Endothelial cell of umbilical vein (primary cell): ENCODE results near the gene AQP12B. TPM values are rescaled to one million over a fixed set of nuclear protein-coding genes. Genes with fewer than 3 reads are reported as not detected.

ENCODE experiments used
- BruUV-seq: library from RNA; stranded (reverse); fragments of 400-500 nt; replicated peaks from 2 replicates; lab custom pipeline; 2021; lab: Mats Ljungman, UMichigan
- CTCF ChIA-PET: fragments of 300-600, 350-600 bp; sonication (Branson Sonifier 250); formaldehyde crosslinking; loops from one replicate; lab custom pipeline; 2021; ENCODE audit warnings: antibody characterized with exemption, inconsistent platforms; lab: Charles Lee
- POLR2A ChIA-PET: fragments of 300-600, 350-600 bp; sonication (Branson Sonifier 250); formaldehyde crosslinking; loops from one replicate; lab custom pipeline; 2021; ENCODE audit warnings: antibody characterized with exemption, inconsistent platforms; lab: Charles Lee
- DNase-seq: peaks from one replicate; pipeline ENCODE4 v3.0.0-alpha.2; 2011; ENCODE audit warnings: low read depth, low spot score
- FAIRE-seq: peaks from 2 replicates; lab custom pipeline; 2011; peaks lifted over from hg19 to GRCh38; lab: Jason Lieb, UNC
- H2AFZ ChIP-seq: 2 replicates; pipeline ENCODE4 v1.6.0; 2012; ENCODE audit warnings: low read depth, low read length, control low read depth, inconsistent platforms
- H3K27ac ChIP-seq: 2 replicates; pipeline ENCODE4 v1.5.1; 2011; ENCODE audit warnings: low read depth, mild to moderate bottlenecking, control low read depth, low read length, moderate library complexity; ENCODE audit not compliant: insufficient read depth
- H3K27me3 ChIP-seq, 2 experiments: 2 replicates each; pipeline versions ENCODE4 v1.6.0 to v1.6.1; 2011; ENCODE audit warnings: low read length in 2 of 2, mixed read lengths in 1 of 2; ENCODE audit not compliant: control insufficient read depth in 2 of 2, insufficient read depth in 2 of 2
- H3K36me3 ChIP-seq, 2 experiments: 2 replicates in 1 of 2; 3 replicates in 1 of 2; pipeline ENCODE4 v1.5.1; 2011; ENCODE audit warnings: low read length in 2 of 2, mild to moderate bottlenecking in 1 of 2, moderate library complexity in 1 of 2; ENCODE audit not compliant: control insufficient read depth in 2 of 2, insufficient read depth in 2 of 2; ENCODE audit errors: extremely low read depth in 1 of 2
- H3K4me1 ChIP-seq: 3 replicates; pipeline ENCODE4 v1.5.1; 2011; ENCODE audit warnings: mild to moderate bottlenecking, low read length; ENCODE audit not compliant: control insufficient read depth, insufficient read depth; ENCODE audit errors: extremely low read depth
- H3K4me2 ChIP-seq: 2 replicates; pipeline ENCODE4 v1.6.1; 2011; ENCODE audit warnings: low read length, control low read depth, mixed read lengths; ENCODE audit not compliant: insufficient read depth
- H3K4me3 ChIP-seq, 3 experiments: fragments of 200-600 bp in 1 of 3; sonication (generic), shearing (Covaris generic) in 1 of 3; replicated peaks in 1 of 3; 2 replicates each; pipeline ENCODE4 v1.5.1; 2011 to 2016; ENCODE audit warnings: control low read depth in 3 of 3, low read length in 3 of 3, mild to moderate bottlenecking in 2 of 3, inconsistent platforms in 1 of 3, low read depth in 1 of 3, moderate library complexity in 1 of 3; ENCODE audit not compliant: insufficient read depth in 1 of 3
- H3K79me2 ChIP-seq: 2 replicates; pipeline ENCODE4 v1.6.0; 2012; ENCODE audit warnings: low read length, inconsistent platforms; ENCODE audit not compliant: control insufficient read depth, insufficient read depth
- H3K9ac ChIP-seq: replicated peaks from 2 replicates; pipeline ENCODE3; 2011; ENCODE audit warnings: low read length, control low read depth; ENCODE audit not compliant: insufficient read depth; ENCODE audit errors: extremely low read depth
- H3K9me1 ChIP-seq: replicated peaks from 3 replicates; pipeline ENCODE4 v1.6.0; 2011; ENCODE audit warnings: mild to moderate bottlenecking, low read length; ENCODE audit not compliant: control insufficient read depth, insufficient read depth; ENCODE audit errors: extremely low read depth
- H3K9me3 ChIP-seq: replicated peaks from 2 replicates; pipeline ENCODE4 v1.5.1; 2012; ENCODE audit warnings: low read length, inconsistent platforms; ENCODE audit not compliant: control insufficient read depth, insufficient read depth
- H4K20me1 ChIP-seq: replicated peaks from 2 replicates; pipeline ENCODE3; 2011; ENCODE audit warnings: mild to moderate bottlenecking, low read length; ENCODE audit not compliant: control insufficient read depth, insufficient read depth; ENCODE audit errors: extremely low read depth
- CTCF ChIP-seq, 2 donors: IDR thresholded peaks; 1 replicate in 1 of 2; 2 replicates in 1 of 2; pipeline ENCODE4 v1.5.1; 2011; ENCODE audit warnings: low read length in 2 of 2, mild to moderate bottlenecking in 2 of 2, moderate library complexity in 2 of 2, control low read depth in 1 of 2, inconsistent platforms in 1 of 2, low read depth in 1 of 2; ENCODE audit not compliant: insufficient read depth in 1 of 2; ENCODE audit errors: extremely low read depth in 1 of 2
- EZH2 ChIP-seq: IDR thresholded peaks from 2 replicates; pipeline ENCODE4 v1.6.1; 2012; ENCODE audit warnings: borderline replicate concordance, low read depth, mild to moderate bottlenecking, moderate library complexity, low read length, inconsistent platforms; ENCODE audit not compliant: severe bottlenecking
- FOS ChIP-seq: IDR thresholded peaks from 2 replicates; pipeline ENCODE4 v1.6.1; 2011; ENCODE audit warnings: mild to moderate bottlenecking, low read length, moderate library complexity, borderline replicate concordance; ENCODE audit not compliant: insufficient read depth
- GATA2 ChIP-seq: IDR thresholded peaks from 2 replicates; pipeline ENCODE4 v1.7.0; 2011; ENCODE audit warnings: low read depth, mild to moderate bottlenecking, moderate library complexity, mixed read lengths, low read length; ENCODE audit not compliant: insufficient read length, insufficient read depth
- JUN ChIP-seq: IDR thresholded peaks from 2 replicates; pipeline ENCODE4 v1.6.1; 2011; ENCODE audit warnings: borderline replicate concordance, low read depth; ENCODE audit not compliant: insufficient read length, insufficient read depth
- MAX ChIP-seq: IDR thresholded peaks from 2 replicates; pipeline ENCODE4 v1.6.1; 2011; ENCODE audit not compliant: insufficient read depth, insufficient read length
- MYC ChIP-seq: IDR thresholded peaks from one replicate; pipeline ENCODE4 v1.6.1; 2011; ENCODE audit warnings: mild to moderate bottlenecking, low read depth, low read length
- POLR2A ChIP-seq: IDR thresholded peaks from 2 replicates; pipeline ENCODE4 v1.6.1; 2012; ENCODE audit warnings: low read depth, mild to moderate bottlenecking, control low read depth, low read length
- POLR2AphosphoS5 ChIP-seq: IDR thresholded peaks from 2 replicates; pipeline ENCODE4 v1.6.1; 2012; ENCODE audit warnings: low read depth, mild to moderate bottlenecking, control low read depth, low read length, moderate library complexity; ENCODE audit not compliant: insufficient read depth
- dilution Hi-C: fragments of 300-500 bp; cut with MboI; formaldehyde crosslinking; loops from one replicate; pipeline ENCODE4 v1.15.0; 2019; ENCODE audit warnings: low sequenced_read_pairs; ENCODE audit not compliant: extremely low pct_ligation_motif_present
- intact Hi-C: fragments of 100-400 bp; cut with micrococcal nuclease; formaldehyde crosslinking; loops from one replicate; pipeline ENCODE4 v1.10.0; 2022
- polyA plus RNA-seq, 4 experiments: library from polyadenylated mRNA; depleted of rRNA in 3 of 4; stranded (reverse) in 3 of 4; unstranded in 1 of 4; fragments of >200 nt; gene quantifications; 2 replicates each; pipeline versions ENCODE4 v1.2.1 to v1.2.3, GENCODE V29; 2011 to 2012; ENCODE audit warnings: missing spikeins in 1 of 4
- total RNA-seq: library from RNA; stranded (reverse); gene quantifications from 2 replicates; pipeline ENCODE4 v1.2.3, GENCODE V29; 2021

AQP12B gene
- total and polyA plus RNA-seq, 2 donors (not counting 3 experiments of a cell fraction or from before 2014, with no cell fraction given): not detected

GRCh38 chr2:240703417-240704341, 21.0 kb upstream of the AQP12B start:
- Histone ChIP-seq H4K20me1 (no peaks in the 10 kb centered on the region), H3K36me3 (no peaks in the 10 kb centered on the region), H3K9me3 (no peaks in the 10 kb centered on the region), H2AFZ (no peak overlapping the region), H3K9ac (no peak overlapping the region), H3K27me3 (no peaks in the 10 kb centered on the region), H3K9me1 (no peaks in the 10 kb centered on the region), H3K27ac (no peak overlapping the region), H3K79me2 (no peaks in the 10 kb centered on the region), H3K4me3 (no peak overlapping the region), H3K4me1 (no peaks in the 10 kb centered on the region), H3K4me2 (no peak overlapping the region)
- TF ChIP-seq MAX: no peak
- TF ChIP-seq EZH2: no peak
- TF ChIP-seq JUN: no peak
- TF ChIP-seq CTCF (IDR thresholded peaks at IDR 0.05; ENCODE audit: extremely low read depth in 1 of 2, insufficient read depth in 1 of 2, low read depth in 1 of 2, low read length in 2 of 2): no peak
- no peak for TF ChIP-seq POLR2AphosphoS5
- no peak for TF ChIP-seq MYC
- TF ChIP-seq POLR2A: no peak
- no peak for TF ChIP-seq GATA2
- TF ChIP-seq FOS: no peak
- CTCF ChIA-PET: interaction anchor here (1.3 to 2.0 kb wide), 2 partner anchors 190 kb away, joined by 3 to 12 read pairs; no protein-coding TSS in a partner anchor
- dilution Hi-C loops: no loop called here
- intact Hi-C loops: no loop called here
- BruUV-seq: no TSS peak
- FAIRE-seq: no peak
- DNase-seq: no peak
- POLR2A ChIA-PET: no interaction called here
